B cell (primary cell): Measurements from ENCODE around the gene ASPRV1. TPM values are rescaled to one million over a fixed set of nuclear protein-coding genes. Genes with fewer than 3 reads are reported as not detected.

Source experiments
- ATAC-seq: fragments of 200-7000 bp; cut with Tn5 transposase; one replicate; pipeline ENCODE4 v1.10.0; 2021; ENCODE audit warnings: low read depth, mild to moderate bottlenecking, moderate number of reproducible peaks, moderate library complexity
- CTCF ChIA-PET: fragments of 350-600 bp; sonication (Branson Sonifier 250); formaldehyde crosslinking; loops from one replicate; lab custom pipeline; 2021; ENCODE audit warnings: antibody characterized with exemption, inconsistent platforms; lab: Charles Lee
- POLR2A ChIA-PET: fragments of 350-600 bp; sonication (Branson Sonifier 250); formaldehyde crosslinking; loops from one replicate; lab custom pipeline; 2021; ENCODE audit warnings: antibody characterized with exemption; lab: Charles Lee
- DNase-seq: peaks from one replicate; pipeline ENCODE4 v3.0.0; 2013
- H2AFZ ChIP-seq: 2 replicates; pipeline ENCODE4 v1.6.1; 2012; ENCODE audit warnings: mild to moderate bottlenecking, low read depth, low read length; ENCODE audit not compliant: insufficient read depth, poor library complexity, severe bottlenecking
- H3K27ac ChIP-seq, 2 donors: 1 replicate in 1 of 2; 2 replicates in 1 of 2; pipeline ENCODE4 v1.5.1; 2012 to 2013; ENCODE audit warnings: low read length in 2 of 2, mild to moderate bottlenecking in 2 of 2, moderate library complexity in 1 of 2
- H3K27me3 ChIP-seq, 4 experiments: fragments of 200-600 bp in 1 of 4; sonication (generic) in 1 of 4; replicated peaks in 1 of 4; 1 replicate in 2 of 4; 2 replicates in 2 of 4; pipeline versions ENCODE4 v1.6.1 to v1.7.0; 2013 to 2016; ENCODE audit warnings: low read length in 3 of 4, mild to moderate bottlenecking in 2 of 4, mixed read lengths in 1 of 4, moderate library complexity in 1 of 4; ENCODE audit not compliant: insufficient read depth in 4 of 4, control insufficient read depth in 3 of 4; ENCODE audit errors: control extremely low read depth in 1 of 4
- H3K36me3 ChIP-seq, 2 experiments: replicated peaks in 1 of 2; 1 replicate in 1 of 2; 2 replicates in 1 of 2; pipeline versions ENCODE4 v1.6.1 to v1.7.1; 2013; ENCODE audit warnings: low read length in 1 of 2; ENCODE audit not compliant: insufficient read depth in 2 of 2, control insufficient read depth in 1 of 2; ENCODE audit errors: control extremely low read depth in 1 of 2, extremely low read depth in 1 of 2
- H3K4me1 ChIP-seq, 2 donors: fragments of 200-600 bp in 1 of 2; sonication (generic) in 1 of 2; 1 replicate in 1 of 2; 2 replicates in 1 of 2; pipeline versions ENCODE4 v1.5.1 to v1.6.1; 2013 to 2017; ENCODE audit warnings: low read length in 2 of 2; ENCODE audit not compliant: control insufficient read depth in 2 of 2, insufficient read depth in 2 of 2
- H3K4me2 ChIP-seq: replicated peaks from 2 replicates; pipeline ENCODE3; 2012; ENCODE audit warnings: mild to moderate bottlenecking, low read depth, low read length; ENCODE audit not compliant: poor library complexity, severe bottlenecking
- H3K4me3 ChIP-seq, 5 experiments: fragments of 200-600 bp in 1 of 5; sonication (generic) in 1 of 5; 1 replicate in 3 of 5; 2 replicates in 2 of 5; pipeline versions ENCODE4 v1.5.1 to v1.7.0; 2011 to 2016; ENCODE audit warnings: low read length in 4 of 5, mild to moderate bottlenecking in 4 of 5, low read depth in 2 of 5, control low read depth in 1 of 5, moderate library complexity in 1 of 5; ENCODE audit not compliant: insufficient read depth in 1 of 5; ENCODE audit errors: control extremely low read depth in 1 of 5, extremely low read depth in 1 of 5
- H3K79me2 ChIP-seq: fragments of 200-600 bp; sonication (generic); one replicate; pipeline ENCODE4 v1.6.0; 2016; ENCODE audit warnings: low read length; ENCODE audit not compliant: control insufficient read depth, insufficient read depth
- H3K9ac ChIP-seq: fragments of 200-600 bp; sonication (generic); 2 replicates; pipeline ENCODE4 v1.6.1; 2017; ENCODE audit warnings: mild to moderate bottlenecking, low read length, moderate library complexity
- H3K9me3 ChIP-seq, 3 donors: one replicate each; pipeline versions ENCODE4 v1.6.1 to v1.7.1; 2013; ENCODE audit warnings: low read length in 2 of 3; ENCODE audit not compliant: control insufficient read depth in 2 of 3, insufficient read depth in 1 of 3; ENCODE audit errors: control extremely low read depth in 1 of 3
- H4K20me1 ChIP-seq: 2 replicates; pipeline ENCODE4 v1.6.0; 2012; ENCODE audit warnings: mild to moderate bottlenecking, low read length; ENCODE audit not compliant: insufficient read depth, control insufficient read depth, poor library complexity, severe bottlenecking
- H3K27ac Mint-ChIP-seq: one replicate; pipeline ENCODE4 v1.8.0; 2021; ENCODE audit warnings: mixed read lengths
- H3K27me3 Mint-ChIP-seq: one replicate; pipeline ENCODE4 v1.8.0; 2021; ENCODE audit warnings: mixed read lengths
- H3K4me1 Mint-ChIP-seq: one replicate; pipeline ENCODE4 v1.8.0; 2021; ENCODE audit warnings: mixed read lengths
- H3K4me3 Mint-ChIP-seq: one replicate; pipeline ENCODE4 v1.8.0; 2021; ENCODE audit warnings: mixed read lengths
- H3K9me3 Mint-ChIP-seq: one replicate; pipeline ENCODE4 v1.8.0; 2022; ENCODE audit warnings: mixed read lengths; ENCODE audit not compliant: insufficient read depth
- CTCF ChIP-seq: fragments of 200-600 bp; IDR thresholded peaks from one replicate; pipeline ENCODE4 v1.8.0; 2022; ENCODE audit warnings: antibody characterized with exemption, mild to moderate bottlenecking
- EZH2 ChIP-seq: IDR thresholded peaks from 2 replicates; pipeline ENCODE4 v1.6.1; 2012; ENCODE audit warnings: borderline replicate concordance, low read depth, mild to moderate bottlenecking, moderate library complexity, low read length; ENCODE audit not compliant: insufficient read depth, poor library complexity, severe bottlenecking
- WGBS: methylation state at CpG from one replicate; pipeline ENCODE4 v1.1.5; 2013; ENCODE audit warnings: missing lambda C conversion rate; ENCODE audit not compliant: insufficient coverage; 5-methylcytosine and 5-hydroxymethylcytosine counted together
- intact Hi-C: fragments of 100-400 bp; cut with micrococcal nuclease; formaldehyde crosslinking; loops from one replicate; pipeline ENCODE4 v1.10.0; 2022
- polyA minus RNA-seq: library from RNA; depleted of rRNA, polyadenylated mRNA; stranded (reverse); fragments of >200 nt; gene quantifications from 2 replicates; pipeline ENCODE4 v1.2.3, GENCODE V29; 2012
- polyA plus RNA-seq: library from polyadenylated mRNA; depleted of rRNA; stranded (reverse); fragments of >200 nt; gene quantifications from 2 replicates; pipeline ENCODE4 v1.2.3, GENCODE V29; 2012
- total RNA-seq, 2 donors: library from RNA; stranded (reverse); fragments of 120-200 nt in 1 of 2; gene quantifications; 1 replicate in 1 of 2; 2 replicates in 1 of 2; pipeline versions ENCODE4 v1.2.3 to v1.2.4, GENCODE V29; 2013 to 2022

The ASPRV1 gene
- total RNA-seq (0.68 and 1.1 TPM in 2 replicates), polyA plus RNA-seq (0.68 and 1.1 TPM in 2 replicates), polyA minus RNA-seq (0.43 and 1.00 TPM in 2 replicates)
- total RNA-seq (2013): 0.63 TPM

GRCh38 chr2:69961496-69961895 is at the start of gene ASPRV1:
ASPRV1 (minus strand) TSS chr2:69961631; CDS start chr2:69961436, 195 bp downstream.
- CTCF ChIA-PET: no interaction called here
- intact Hi-C loops: no loop called here
- no peak for DNase-seq
- WGBS: 92% methylated on average over 14 of the region's 14 CpGs
- H3K4me3 Mint-ChIP-seq: no peak within 1 kb of the TSS
- H3K27ac ChIP-seq: no peak within 1 kb of the TSS
- no peak within 1 kb of the TSS for H3K9ac ChIP-seq
- no peak within 1 kb of the TSS for H2AFZ ChIP-seq
- peaks cover 11% of the 10 kb centered on the region for H3K27me3 Mint-ChIP-seq
- H3K9me3 Mint-ChIP-seq: no peaks in the 10 kb centered on the region
- H4K20me1 ChIP-seq: no peaks in the 10 kb centered on the region
- H3K4me3 ChIP-seq: no peak within 1 kb of the TSS
- H3K4me1 Mint-ChIP-seq: no peaks in the 10 kb centered on the region
- no peaks in the 10 kb centered on the region for H3K4me1 ChIP-seq
- H3K36me3 ChIP-seq: no peaks in the 10 kb centered on the region
- no peaks in the 10 kb centered on the region for H3K27me3 ChIP-seq
- no peaks in the 10 kb centered on the region for H3K9me3 ChIP-seq
- ATAC-seq: no peak
- H3K4me2 ChIP-seq: no peak within 1 kb of the TSS
- no peaks in the 10 kb centered on the region for H3K79me2 ChIP-seq
- no peak for TF ChIP-seq EZH2
- no peak for TF ChIP-seq CTCF
- POLR2A ChIA-PET: no interaction called here
- no peak within 1 kb of the TSS for H3K27ac Mint-ChIP-seq

- WGBS: 17% methylated on average over 1 of the region's 2 CpGs
- peak overlapping the region; percentile 11 for H3K4me2 ChIP-seq
- H3K4me3 Mint-ChIP-seq: no peak overlapping the region
- peaks cover 11% of the 10 kb centered on the region for H3K4me1 Mint-ChIP-seq
- no peaks in the 10 kb centered on the region for H3K9me3 Mint-ChIP-seq
- peak overlapping the region; percentile 36 for H2AFZ ChIP-seq
- ATAC-seq (no peak), DNase-seq (no peak)
- H3K27me3 ChIP-seq: no peaks in the 10 kb centered on the region
- H3K79me2 ChIP-seq: no peaks in the 10 kb centered on the region
- H3K4me1 ChIP-seq: peaks cover 0 to 6% of the 10 kb centered on the region in 2 donors
- TF ChIP-seq CTCF (no peak), EZH2 (no peak)
- no peak overlapping the region for H3K27ac Mint-ChIP-seq
- H3K27me3 Mint-ChIP-seq: no peaks in the 10 kb centered on the region
- H4K20me1 ChIP-seq: no peaks in the 10 kb centered on the region
- H3K27ac ChIP-seq: no peak overlapping the region
- no peaks in the 10 kb centered on the region for H3K9me3 ChIP-seq
- H3K36me3 ChIP-seq: peaks cover 0 to 1% of the 10 kb centered on the region in 2 experiments
- no peak overlapping the region for H3K4me3 ChIP-seq
- peak overlapping the region; percentile 2 for H3K9ac ChIP-seq
- POLR2A ChIA-PET: no interaction called here
- intact Hi-C loops: no loop called here
- CTCF ChIA-PET: no interaction called here
These were observed 49.2 kb upstream of the ASPRV1 start for GRCh38 chr2:70010576-70011111.
